ENCODE data around the gene GTF3A. TPM values are rescaled to one million over a fixed set of nuclear protein-coding genes. Genes with fewer than 3 reads are reported as not detected.
A peak's percentile ranks its signal among the peaks of the same experiment; 100 is the strongest.

Gene GTF3A
- total RNA-seq = 100 to 1,000 TPM in 2 of 6 experiments, 10 to 100 TPM in 4; 50.2 to 216 (median 64.9) TPM
- long read RNA-seq, transcript GTF3A-201 (9 exons, 1,383 nt) = major isoform, 16 of 26 reads
- long read RNA-seq, partial matches to known transcripts = 6 of 26 reads
- long read RNA-seq, other reads (novel, unspliced or antisense) = 4 of 26 reads

DNA sequence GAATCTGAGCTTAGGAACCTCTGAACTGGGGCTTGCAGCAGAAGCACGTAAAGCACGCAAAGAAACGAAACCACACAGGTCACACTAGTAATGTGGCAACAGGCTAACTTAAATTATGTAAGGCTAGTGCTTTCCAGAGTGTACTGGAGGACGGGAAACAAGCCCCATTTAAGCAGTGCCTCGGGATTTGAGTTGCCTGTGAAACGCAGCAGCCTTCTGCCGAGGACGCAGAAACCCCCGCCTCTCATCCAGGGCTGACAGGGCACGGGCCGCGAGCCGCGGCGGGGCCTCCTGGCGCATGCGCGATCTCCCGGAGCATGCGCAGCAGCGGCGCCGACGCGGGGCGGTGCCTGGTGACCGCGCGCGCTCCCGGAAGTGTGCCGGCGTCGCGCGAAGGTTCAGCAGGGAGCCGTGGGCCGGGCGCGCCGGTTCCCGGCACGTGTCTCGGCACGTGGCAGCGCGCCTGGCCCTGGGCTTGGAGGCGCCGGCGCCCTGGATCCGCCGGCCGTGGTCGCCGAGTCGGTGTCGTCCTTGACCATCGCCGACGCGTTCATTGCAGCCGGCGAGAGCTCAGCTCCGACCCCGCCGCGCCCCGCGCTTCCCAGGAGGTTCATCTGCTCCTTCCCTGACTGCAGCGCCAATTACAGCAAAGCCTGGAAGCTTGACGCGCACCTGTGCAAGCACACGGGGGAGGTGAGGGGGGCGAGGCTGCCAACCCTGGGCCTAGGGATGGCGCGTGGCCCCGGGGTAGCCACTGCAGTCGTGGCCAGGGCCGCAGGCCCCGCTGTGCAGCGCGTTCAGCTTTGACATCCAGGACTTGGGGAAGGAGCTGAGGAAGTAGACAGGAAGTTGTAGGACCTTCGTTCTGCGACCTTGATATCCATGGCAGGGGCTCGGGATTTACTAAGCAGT, at the start of gene GTF3A:
Gene GTF3A (plus strand): TSS at position 374 of the 912 bp plus-strand sequence.
- DNase-seq = peak; percentile 87 to 89 (median 88)
- no peaks in the 10 kb centered on the region for H3K9me3 ChIP-seq
- WGBS (ENCODE audit: insufficient coverage, low coverage, low lambda C conversion rate, missing lambda C conversion rate) = 0% methylated on average over 30 of the region's 85 CpGs

GRCh38 chr13:27374650-27375049, 49.8 kb upstream of the GTF3A start:
- peaks cover 0 to 19% (median 6%) of the 10 kb centered on the region in 4 donors for H3K4me1 ChIP-seq
- ATAC-seq = peak; percentile 87 to 96 (median 94)
- 0% methylated on average over 7 of the region's 7 CpGs for WGBS (ENCODE audit: insufficient coverage, low coverage, low lambda C conversion rate, missing lambda C conversion rate)
- H3K27me3 ChIP-seq = no peaks in the 10 kb centered on the region
- intact Hi-C loops (cut with DNase I) = no loop called here
- H3K9me3 ChIP-seq = no peaks in the 10 kb centered on the region
- H3K4me3 ChIP-seq = no peak overlapping the region
- no peaks in the 10 kb centered on the region for H3K36me3 ChIP-seq
- TF ChIP-seq POLR2A (IDR thresholded peaks at IDR 0.05) (no peak), CTCF (IDR thresholded peaks at IDR 0.05) (peak; percentile 69 to 85 (median 77))
- H3K27ac ChIP-seq = peak overlapping the region in 1 of 3 donors; percentile 31
- DNase-seq = peak; percentile 63 to 77 (median 65)

More for the DNA sequence above, at the start of gene GTF3A:
- H3K4me3 ChIP-seq = peak within 1 kb of the TSS; percentile 68 to 91 (median 83)
- TF ChIP-seq CTCF (IDR thresholded peaks at IDR 0.05) (no peak), POLR2A (IDR thresholded peaks at IDR 0.05) (peak; percentile 94)
- H3K27ac ChIP-seq = peak within 1 kb of the TSS; percentile 84 to 93 (median 92)
- peaks cover 0 to 17% (median 8%) of the 10 kb centered on the region in 4 donors for H3K4me1 ChIP-seq
- H3K27me3 ChIP-seq = no peaks in the 10 kb centered on the region
- peak; percentile 73 to 90 (median 85) for ATAC-seq
- intact Hi-C loops (cut with DNase I) = no loop called here
- peaks cover 0 to 7% (median 2%) of the 10 kb centered on the region in 4 donors for H3K36me3 ChIP-seq

GRCh38 chr13:27375686-27376326, 48.6 kb upstream of the GTF3A start:
- Histone ChIP-seq H3K4me1 (peaks cover 0 to 19% (median 7%) of the 10 kb centered on the region in 4 donors), H3K4me3 (no peak overlapping the region), H3K27ac (no peak overlapping the region), H3K27me3 (no peaks in the 10 kb centered on the region), H3K36me3 (no peaks in the 10 kb centered on the region), H3K9me3 (no peaks in the 10 kb centered on the region)
- 47% methylated on average over 11 of the region's 15 CpGs for WGBS (ENCODE audit: insufficient coverage, low coverage, low lambda C conversion rate, missing lambda C conversion rate)
- peak in 2 of 3 donors; percentile 61 to 76 for DNase-seq
- ATAC-seq = peak; percentile 63 to 73 (median 68)
- no peak for TF ChIP-seq POLR2A (IDR thresholded peaks at IDR 0.05)
- peak; percentile 76 to 85 (median 83) for TF ChIP-seq CTCF (IDR thresholded peaks at IDR 0.05)
- intact Hi-C loops (cut with DNase I) = no loop called here

DNA sequence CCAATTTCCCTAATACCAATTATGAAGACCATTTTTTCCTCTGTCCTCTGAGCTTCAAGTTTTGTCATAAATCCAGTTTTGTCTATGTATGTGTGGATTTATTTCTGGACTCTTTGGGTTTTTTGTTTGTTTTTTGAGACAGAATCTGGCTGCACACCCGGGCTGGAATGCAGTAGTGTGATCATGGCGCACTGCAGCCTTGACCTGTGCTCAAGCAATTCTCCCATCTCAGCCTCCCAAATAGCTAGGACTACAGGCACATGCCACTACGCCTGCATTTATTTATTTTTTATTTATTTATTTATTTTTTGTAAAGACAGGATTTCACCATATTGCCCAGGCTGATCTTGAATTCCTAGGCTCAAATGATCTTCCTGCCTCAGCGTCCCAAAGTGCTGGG, 45.3 kb upstream of the GTF3A start:
- peak in 3 of 4 donors; percentile 24 to 34 (median 28) for ATAC-seq
- 44% methylated on average over 4 of the region's 4 CpGs for WGBS (ENCODE audit: insufficient coverage, low coverage, low lambda C conversion rate, missing lambda C conversion rate)
- H3K27ac ChIP-seq = peak overlapping the region in 1 of 3 donors; percentile 41

More for the DNA sequence above, 45.3 kb upstream of the GTF3A start:
- H3K27me3 ChIP-seq = no peaks in the 10 kb centered on the region
- TF ChIP-seq CTCF (IDR thresholded peaks at IDR 0.05) (no peak), POLR2A (IDR thresholded peaks at IDR 0.05) (no peak)
- H3K36me3 ChIP-seq = no peaks in the 10 kb centered on the region
- H3K4me3 ChIP-seq = no peak overlapping the region
- H3K9me3 ChIP-seq = no peaks in the 10 kb centered on the region
- H3K4me1 ChIP-seq = peaks cover 0 to 19% (median 7%) of the 10 kb centered on the region in 4 donors
- intact Hi-C loops (cut with DNase I) = no loop called here
- DNase-seq = no peak

All from right lobe of liver (tissue), 6 donors.